HepG2 (cell line): ENCODE results near the gene VAMP4. TPM values are rescaled to one million over a fixed set of nuclear protein-coding genes. Genes with fewer than 3 reads are reported as not detected.

Experiments used
- ATAC-seq: fragments of 200-7000 bp; cut with Tn5 transposase; 3 replicates; pipeline ENCODE4 v1.9.1; 2020; ENCODE audit warnings: mild to moderate bottlenecking, moderate library complexity
- BruUV-seq: library from RNA; stranded (reverse); fragments of 400-500 nt; replicated peaks from 2 replicates; lab custom pipeline; 2021; lab: Mats Ljungman, UMichigan
- CTCF ChIA-PET: fragments of 300-600 bp; formaldehyde crosslinking; extraction: SDS; loops from one replicate; lab custom pipeline; 2021; ENCODE audit warnings: low total read pairs, inconsistent platforms, low intra/inter-chr PET ratio; lab: Yijun Ruan, JAX
- POLR2A ChIA-PET: fragments of 350-600 bp; sonication (Branson Sonifier 250); formaldehyde crosslinking; loops from one replicate; lab custom pipeline; 2020; ENCODE audit warnings: antibody characterized with exemption, inconsistent platforms; lab: Yijun Ruan, JAX
- DNase-seq: peaks from one replicate; pipeline ENCODE4 v3.0.0-alpha.2; 2015; ENCODE audit warnings: low spot score
- FAIRE-seq: peaks from 3 replicates; lab custom pipeline; 2011; peaks lifted over from hg19 to GRCh38; lab: Jason Lieb, UNC
- H2AFZ ChIP-seq: one replicate; pipeline ENCODE4 v1.6.1; 2011; ENCODE audit warnings: low read length, inconsistent platforms
- H3K27ac ChIP-seq: fragments of 300-600 bp; 3 replicates; pipeline ENCODE4 v1.8.0; 2011; ENCODE audit warnings: mixed run types, mild to moderate bottlenecking, mixed read lengths, low read length, inconsistent platforms; ENCODE audit not compliant: insufficient read depth; ENCODE audit errors: extremely low read length
- H3K27me3 ChIP-seq, 2 experiments: fragments of 200-600 bp in 1 of 2; 2 replicates in 1 of 2; 3 replicates in 1 of 2; pipeline versions ENCODE4 v1.6.0 to v1.8.0; 2011; ENCODE audit warnings: low read length in 2 of 2, mild to moderate bottlenecking in 2 of 2, moderate library complexity in 2 of 2, inconsistent platforms in 1 of 2; ENCODE audit not compliant: insufficient read depth in 2 of 2, control insufficient read depth in 1 of 2
- H3K36me3 ChIP-seq, 2 experiments: fragments of 200-600 bp in 1 of 2; replicated peaks in 1 of 2; 2 replicates in 1 of 2; 3 replicates in 1 of 2; pipeline versions ENCODE4 v1.5.1 to v1.8.0; 2011; ENCODE audit warnings: low read length in 2 of 2, inconsistent platforms in 1 of 2; ENCODE audit not compliant: insufficient read depth in 2 of 2, control insufficient read depth in 1 of 2
- H3K4me1 ChIP-seq: 2 replicates; pipeline ENCODE4 v1.5.1; 2012; ENCODE audit warnings: low read length, inconsistent platforms; ENCODE audit not compliant: insufficient read depth
- H3K4me2 ChIP-seq: 2 replicates; pipeline ENCODE4 v1.6.0; 2011; ENCODE audit warnings: low read depth, low read length, inconsistent platforms
- H3K4me3 ChIP-seq, 3 experiments: fragments of 200-600 bp in 1 of 3; sonication (generic), shearing (Covaris generic) in 1 of 3; replicated peaks in 1 of 3; 2 replicates each; pipeline ENCODE4 v1.5.1; 2011 to 2016; ENCODE audit warnings: low read length in 3 of 3, inconsistent platforms in 2 of 3, low read depth in 2 of 3, mild to moderate bottlenecking in 2 of 3, control low read depth in 1 of 3, mixed read lengths in 1 of 3; ENCODE audit not compliant: insufficient read depth in 1 of 3
- H3K79me2 ChIP-seq: one replicate; pipeline ENCODE4 v1.6.1; 2011; ENCODE audit warnings: low read length, inconsistent platforms; ENCODE audit not compliant: insufficient read depth
- H3K9ac ChIP-seq: 2 replicates; pipeline ENCODE4 v1.6.0; 2011; ENCODE audit warnings: mild to moderate bottlenecking, low read depth, low read length, inconsistent platforms; ENCODE audit not compliant: insufficient read depth
- H3K9me3 ChIP-seq: 2 replicates; pipeline ENCODE4 v1.5.1; 2012; ENCODE audit warnings: mild to moderate bottlenecking, low read length
- H4K20me1 ChIP-seq: 2 replicates; pipeline ENCODE4 v1.6.0; 2011; ENCODE audit warnings: inconsistent platforms, mild to moderate bottlenecking, low read length, moderate library complexity; ENCODE audit not compliant: insufficient read depth
- RFX5 ChIP-seq: IDR thresholded peaks from 2 replicates; pipeline ENCODE4 v1.6.1; 2011; ENCODE audit warnings: low read depth, low read length, improper control_type of control experiment
- ZBTB38 ChIP-seq: sonication (generic); formaldehyde crosslinking; IDR thresholded peaks from 2 replicates; pipeline ENCODE4 v1.5.1; 2020; ENCODE audit warnings: mild to moderate bottlenecking, missing genetic modification reagents
- ZMYM3 ChIP-seq: sonication (generic); formaldehyde crosslinking; IDR thresholded peaks from 2 replicates; pipeline ENCODE4 v1.5.1; 2020; ENCODE audit warnings: mild to moderate bottlenecking, missing genetic modification reagents
- ZNF263 ChIP-seq: sonication (generic); formaldehyde crosslinking; IDR thresholded peaks from 2 replicates; pipeline ENCODE4 v1.4.0; 2020; ENCODE audit warnings: missing genetic modification reagents
- ZNF280D ChIP-seq: sonication (generic); formaldehyde crosslinking; IDR thresholded peaks from 2 replicates; pipeline ENCODE4 v1.5.1; 2020; ENCODE audit warnings: mild to moderate bottlenecking, missing genetic modification reagents
- ZNF747 ChIP-seq: sonication (generic); formaldehyde crosslinking; IDR thresholded peaks from 2 replicates; pipeline ENCODE4 v1.8.1; 2023; ENCODE audit warnings: missing genetic modification reagents, mild to moderate bottlenecking, borderline replicate concordance
- ZNF766 ChIP-seq: sonication (generic); formaldehyde crosslinking; IDR thresholded peaks from 2 replicates; pipeline ENCODE4 v1.5.0; 2020; ENCODE audit warnings: missing genetic modification reagents, borderline replicate concordance
- ZNF780A ChIP-seq: sonication (generic); formaldehyde crosslinking; IDR thresholded peaks from 2 replicates; pipeline ENCODE4 v1.8.0; 2022; ENCODE audit warnings: mild to moderate bottlenecking, missing genetic modification reagents, moderate library complexity
- WGBS: methylation state at CpG from one replicate; pipeline ENCODE4 v1.1.6; 2017; ENCODE audit warnings: low lambda C conversion rate; 5-methylcytosine and 5-hydroxymethylcytosine counted together
- in situ Hi-C: cut with HindIII; loops from 2 replicates; pipeline ENCODE4 v1.10.0; 2017; ENCODE audit warnings: low pct_unique_long_range_greater_than_20kb; ENCODE audit not compliant: extremely low pct_ligation_motif_present
- intact Hi-C: fragments of 100-400 bp; cut with micrococcal nuclease; formaldehyde crosslinking; loops from one replicate; pipeline ENCODE4 v1.10.0; 2022; ENCODE audit not compliant: unreplicated experiment
- polyA plus RNA-seq, 8 experiments: library from polyadenylated mRNA; depleted of rRNA in 3 of 8; stranded (reverse) in 7 of 8; unstranded in 1 of 8; fragments of >200 nt; fragmentation: Illumina TruSeq in 4 of 8; extraction: Trizol in 4 of 8; gene quantifications; 2 replicates each; pipeline versions ENCODE4 v1.2.1 to v1.2.3, GENCODE V29; 2011 to 2016; ENCODE audit warnings: low read depth in 4 of 8, missing spikeins in 1 of 8, mixed read lengths in 1 of 8; ENCODE audit not compliant: insufficient read depth in 1 of 8
- total RNA-seq, 5 experiments: library from RNA; depleted of rRNA; stranded (reverse); fragments of >200 nt; fragmentation: Illumina TruSeq; extraction: Trizol; gene quantifications; 2 replicates each; pipeline ENCODE4 v1.2.3, GENCODE V29; 2016; ENCODE audit warnings: low read depth in 1 of 5
- TF ChIP-seq, protein P1 (sequence below): IDR thresholded peaks from 2 replicates; pipeline ENCODE4 v1.6.1; 2016
- TF ChIP-seq, protein P2 (sequence below): sonication (generic); formaldehyde crosslinking; IDR thresholded peaks from 2 replicates; pipeline ENCODE4 v1.8.0; 2022; ENCODE audit warnings: missing genetic modification reagents, low read depth, mild to moderate bottlenecking, borderline replicate concordance
- TF ChIP-seq, protein P3 (sequence below): sonication (generic); formaldehyde crosslinking; IDR thresholded peaks from 2 replicates; pipeline ENCODE4 v1.4.0; 2020; ENCODE audit warnings: missing genetic modification reagents; ENCODE audit errors: not compliant biosample characterization

Gene VAMP4
- total and polyA plus RNA-seq, 2 of the 13 experiments (the other 11 are each of a cell fraction or from before 2014, with no cell fraction given): 1.4 to 2.0 TPM

- FAIRE-seq (no peak), DNase-seq (no peak), ATAC-seq (no peak)
- ChIA-PET CTCF (no interaction called here), POLR2A (no interaction called here)
- no peak overlapping the region for H2AFZ ChIP-seq
- no peaks in the 10 kb centered on the region for H3K36me3 ChIP-seq
- H4K20me1 ChIP-seq: no peaks in the 10 kb centered on the region
- BruUV-seq: no TSS peak
- intact Hi-C loops: no loop called here
- no peak overlapping the region for H3K4me3 ChIP-seq
- TF ChIP-seq ZMYM3 (no peak), ZNF747 (CRISPR knock-in tag) (no peak), ZNF280D (CRISPR knock-in tag) (no peak), ZBTB38 (CRISPR knock-in tag) (no peak), RFX5 (no peak), ZNF780A (CRISPR knock-in tag) (no peak), ZNF766 (CRISPR knock-in tag) (no peak), ZNF263 (CRISPR knock-in tag) (no peak)
- TF ChIP-seq, protein P1, sequence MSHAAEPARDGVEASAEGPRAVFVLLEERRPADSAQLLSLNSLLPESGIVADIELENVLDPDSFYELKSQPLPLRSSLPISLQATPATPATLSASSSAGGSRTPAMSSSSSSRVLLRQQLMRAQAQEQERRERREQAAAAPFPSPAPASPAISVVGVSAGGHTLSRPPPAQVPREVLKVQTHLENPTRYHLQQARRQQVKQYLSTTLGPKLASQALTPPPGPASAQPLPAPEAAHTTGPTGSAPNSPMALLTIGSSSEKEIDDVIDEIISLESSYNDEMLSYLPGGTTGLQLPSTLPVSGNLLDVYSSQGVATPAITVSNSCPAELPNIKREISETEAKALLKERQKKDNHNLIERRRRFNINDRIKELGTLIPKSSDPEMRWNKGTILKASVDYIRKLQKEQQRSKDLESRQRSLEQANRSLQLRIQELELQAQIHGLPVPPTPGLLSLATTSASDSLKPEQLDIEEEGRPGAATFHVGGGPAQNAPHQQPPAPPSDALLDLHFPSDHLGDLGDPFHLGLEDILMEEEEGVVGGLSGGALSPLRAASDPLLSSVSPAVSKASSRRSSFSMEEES (CRISPR knock-in tag): no peak
- TF ChIP-seq, protein P2, sequence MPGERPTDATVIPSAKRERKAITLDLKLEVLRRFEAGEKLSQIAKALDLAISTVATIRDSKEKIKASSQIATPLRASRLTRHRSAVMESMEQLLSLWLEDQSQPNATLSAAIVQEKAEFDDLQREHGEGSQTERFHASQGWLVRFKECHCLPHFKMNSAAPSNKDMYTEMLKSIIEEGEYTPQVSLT (CRISPR knock-in tag): no peak
- TF ChIP-seq, protein P3, sequence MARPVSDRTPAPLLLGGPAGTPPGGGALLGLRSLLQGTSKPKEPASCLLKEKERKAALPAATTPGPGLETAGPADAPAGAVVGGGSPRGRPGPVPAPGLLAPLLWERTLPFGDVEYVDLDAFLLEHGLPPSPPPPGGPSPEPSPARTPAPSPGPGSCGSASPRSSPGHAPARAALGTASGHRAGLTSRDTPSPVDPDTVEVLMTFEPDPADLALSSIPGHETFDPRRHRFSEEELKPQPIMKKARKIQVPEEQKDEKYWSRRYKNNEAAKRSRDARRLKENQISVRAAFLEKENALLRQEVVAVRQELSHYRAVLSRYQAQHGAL (CRISPR knock-in tag): no peak
- H3K27me3 ChIP-seq: no peaks in the 10 kb centered on the region
- WGBS: 98% methylated on average over 2 of the region's 2 CpGs
- no peak overlapping the region for H3K9ac ChIP-seq
- no peak overlapping the region for H3K4me2 ChIP-seq
- no peak overlapping the region for H3K27ac ChIP-seq
- H3K9me3 ChIP-seq: no peaks in the 10 kb centered on the region
- no peaks in the 10 kb centered on the region for H3K4me1 ChIP-seq
- in situ Hi-C loops: no loop called here
- no peaks in the 10 kb centered on the region for H3K79me2 ChIP-seq
Measured at GRCh38 chr1:171699531-171699930, 42.3 kb downstream of the VAMP4 start.
